ENCODE data around the gene ABCA4.
"Not testable (repeated sequence)": the region's sequence is repeated elsewhere in the genome, so short reads cannot be mapped to it uniquely, and the experiment has no call there.

The ABCA4 gene

DNA sequence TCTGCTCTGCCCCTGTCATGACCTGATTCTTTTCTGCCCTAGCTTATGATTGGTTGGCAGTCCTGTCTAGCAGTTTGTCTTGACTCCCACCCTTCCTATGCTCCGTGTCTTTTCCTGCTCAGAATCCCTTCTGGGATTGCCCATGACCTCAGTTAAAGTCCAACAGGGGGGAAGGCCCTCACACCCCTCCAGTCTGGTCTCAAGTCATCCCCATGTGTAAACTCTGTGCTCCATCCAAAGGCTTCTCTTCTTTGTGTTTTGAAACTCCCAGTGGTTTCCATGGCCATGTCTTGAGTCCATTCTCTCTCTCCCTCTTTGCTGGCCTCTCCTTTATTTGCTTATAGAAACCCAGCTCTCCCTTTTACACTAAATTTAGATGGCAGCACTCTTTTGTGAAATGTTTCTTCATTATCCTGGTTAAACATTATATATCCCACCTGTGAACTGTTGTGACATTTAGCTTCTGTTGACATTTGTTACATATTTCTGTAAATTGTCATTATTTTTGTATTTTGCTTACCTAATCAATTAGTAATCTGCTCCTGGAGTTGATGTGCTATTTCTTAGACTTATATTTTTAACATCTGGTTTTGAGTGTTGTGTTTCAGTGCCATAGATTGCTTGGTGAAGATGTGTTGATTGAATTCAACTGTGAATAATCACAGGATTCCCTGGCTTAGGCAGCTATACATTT, 162.8 kb downstream of the ABCA4 start:
- Histone ChIP-seq H3K9me3 (ENCODE audit: control insufficient read depth, insufficient read depth, low read depth, low read length) (no peaks in the 10 kb centered on the region), H3K27ac (ENCODE audit: extremely low read depth, low read depth, low read length) (no peak overlapping the region), H3K4me3 (ENCODE audit: low read depth, low read length) (no peak overlapping the region), H3K36me3 (ENCODE audit: control insufficient read depth in 2 of 2, insufficient read depth in 1 of 2, low read length in 2 of 2) (no peaks in the 10 kb centered on the region), H3K4me1 (ENCODE audit: control insufficient read depth, insufficient read depth, low read length) (peaks cover 5% of the 10 kb centered on the region)
- TF ChIP-seq, protein P1, sequence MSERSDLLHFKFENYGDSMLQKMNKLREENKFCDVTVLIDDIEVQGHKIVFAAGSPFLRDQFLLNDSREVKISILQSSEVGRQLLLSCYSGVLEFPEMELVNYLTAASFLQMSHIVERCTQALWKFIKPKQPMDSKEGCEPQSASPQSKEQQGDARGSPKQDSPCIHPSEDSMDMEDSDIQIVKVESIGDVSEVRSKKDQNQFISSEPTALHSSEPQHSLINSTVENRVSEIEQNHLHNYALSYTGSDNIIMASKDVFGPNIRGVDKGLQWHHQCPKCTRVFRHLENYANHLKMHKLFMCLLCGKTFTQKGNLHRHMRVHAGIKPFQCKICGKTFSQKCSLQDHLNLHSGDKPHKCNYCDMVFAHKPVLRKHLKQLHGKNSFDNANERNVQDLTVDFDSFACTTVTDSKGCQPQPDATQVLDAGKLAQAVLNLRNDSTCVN (tag by site-specific recombination; optimal IDR thresholded peaks at IDR 0.05) = no peak
- TF ChIP-seq FEZF1 (tag by site-specific recombination; IDR thresholded peaks at IDR 0.05) (no peak), ZNF211 (tag by site-specific recombination; IDR thresholded peaks at IDR 0.05; ENCODE audit: low read depth) (no peak), ZNF48 (tag by site-specific recombination; IDR thresholded peaks at IDR 0.05) (no peak), ZNF433 (tag by site-specific recombination; IDR thresholded peaks at IDR 0.05; ENCODE audit: low read depth) (no peak), ELK4 (IDR thresholded peaks at IDR 0.05; ENCODE audit: borderline replicate concordance, low read depth, low read length) (no peak), ZNF488 (tag by site-specific recombination; IDR thresholded peaks at IDR 0.05) (no peak)
- ChIA-PET CTCF (interaction anchor here (0.7 kb wide), 1 partner anchor 431 kb away, joined by 3 read pairs; no protein-coding TSS in a partner anchor), POLR2A (no interaction called here)

DNA sequence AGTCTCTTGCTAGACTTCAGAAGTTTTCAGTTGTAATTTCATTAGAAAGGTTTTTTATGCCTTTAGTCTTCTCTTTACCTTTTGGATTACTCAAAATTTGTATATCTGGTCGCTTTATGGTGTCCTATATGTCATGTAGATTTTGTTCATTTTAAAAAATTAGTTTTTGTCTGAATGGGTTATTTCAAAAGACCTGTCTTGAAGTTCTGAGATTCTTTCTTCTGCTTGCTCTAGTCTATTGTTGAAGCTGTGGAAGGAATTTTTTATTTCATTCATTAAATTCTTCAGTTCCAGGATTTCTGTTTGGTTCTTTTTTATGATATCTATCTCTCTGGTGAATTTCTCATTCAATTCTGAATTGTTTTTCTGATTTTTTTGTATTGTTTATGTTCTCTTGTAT, 165.2 kb downstream of the ABCA4 start:
- no peak overlapping the region for H3K27ac ChIP-seq (ENCODE audit: extremely low read depth, low read depth, low read length)
- no peaks in the 10 kb centered on the region for H3K36me3 ChIP-seq (ENCODE audit: control insufficient read depth in 2 of 2, insufficient read depth in 1 of 2, low read length in 2 of 2)
- CTCF ChIA-PET = interaction anchor here (0.7 to 1.7 kb wide), 2 partner anchors 84 to 380 kb away, joined by 3 read pairs; no protein-coding TSS in a partner anchor
- POLR2A ChIA-PET = no interaction called here
- no peak for TF ChIP-seq ZNF645 (tag by site-specific recombination; IDR thresholded peaks at IDR 0.05)
- TF ChIP-seq HOXC10 (CRISPR knock-in tag; IDR thresholded peaks at IDR 0.05) = no peak
- peak; percentile 80 for TF ChIP-seq SETDB1 (IDR thresholded peaks at IDR 0.05; ENCODE audit: insufficient read length, low read length)
- no peak for TF ChIP-seq ZNF747 (tag by site-specific recombination; IDR thresholded peaks at IDR 0.05)
- TF ChIP-seq TCF7L2 (IDR thresholded peaks at IDR 0.05; ENCODE audit: borderline replicate concordance, low read depth, low read length) = no peak
- TF ChIP-seq, protein P2, sequence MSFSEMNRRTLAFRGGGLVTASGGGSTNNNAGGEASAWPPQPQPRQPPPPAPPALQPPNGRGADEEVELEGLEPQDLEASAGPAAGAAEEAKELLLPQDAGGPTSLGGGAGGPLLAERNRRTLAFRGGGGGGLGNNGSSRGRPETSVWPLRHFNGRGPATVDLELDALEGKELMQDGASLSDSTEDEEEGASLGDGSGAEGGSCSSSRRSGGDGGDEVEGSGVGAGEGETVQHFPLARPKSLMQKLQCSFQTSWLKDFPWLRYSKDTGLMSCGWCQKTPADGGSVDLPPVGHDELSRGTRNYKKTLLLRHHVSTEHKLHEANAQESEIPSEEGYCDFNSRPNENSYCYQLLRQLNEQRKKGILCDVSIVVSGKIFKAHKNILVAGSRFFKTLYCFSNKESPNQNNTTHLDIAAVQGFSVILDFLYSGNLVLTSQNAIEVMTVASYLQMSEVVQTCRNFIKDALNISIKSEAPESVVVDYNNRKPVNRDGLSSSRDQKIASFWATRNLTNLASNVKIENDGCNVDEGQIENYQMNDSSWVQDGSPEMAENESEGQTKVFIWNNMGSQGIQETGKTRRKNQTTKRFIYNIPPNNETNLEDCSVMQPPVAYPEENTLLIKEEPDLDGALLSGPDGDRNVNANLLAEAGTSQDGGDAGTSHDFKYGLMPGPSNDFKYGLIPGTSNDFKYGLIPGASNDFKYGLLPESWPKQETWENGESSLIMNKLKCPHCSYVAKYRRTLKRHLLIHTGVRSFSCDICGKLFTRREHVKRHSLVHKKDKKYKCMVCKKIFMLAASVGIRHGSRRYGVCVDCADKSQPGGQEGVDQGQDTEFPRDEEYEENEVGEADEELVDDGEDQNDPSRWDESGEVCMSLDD (tag by site-specific recombination; IDR thresholded peaks at IDR 0.05) = no peak
- TF ChIP-seq OVOL3 (tag by site-specific recombination; IDR thresholded peaks at IDR 0.05) = no peak
- TF ChIP-seq, protein P1 (tag by site-specific recombination; optimal IDR thresholded peaks at IDR 0.05) = no peak
- peaks cover 5% of the 10 kb centered on the region for H3K4me1 ChIP-seq (ENCODE audit: control insufficient read depth, insufficient read depth, low read length)
- no peak overlapping the region for H3K4me3 ChIP-seq (ENCODE audit: low read depth, low read length)
- no peaks in the 10 kb centered on the region for H3K9me3 ChIP-seq (ENCODE audit: control insufficient read depth, insufficient read depth, low read depth, low read length)

GRCh38 chr1:93947002-93947686, 173.8 kb downstream of the ABCA4 start:
- H3K4me1 ChIP-seq (ENCODE audit: control insufficient read depth, insufficient read depth, low read length); H3K27ac ChIP-seq (ENCODE audit: extremely low read depth, low read depth, low read length); H3K36me3 ChIP-seq (ENCODE audit: control insufficient read depth in 2 of 2, insufficient read depth in 1 of 2, low read length in 2 of 2); POLR2A ChIA-PET; CTCF ChIA-PET; H3K9me3 ChIP-seq (ENCODE audit: control insufficient read depth, insufficient read depth, low read depth, low read length); H3K4me3 ChIP-seq (ENCODE audit: low read depth, low read length): not testable (repeated sequence)

Data from HEK293 (cell line).